ENCODE measurements around the gene P2RY2.
A peak's percentile ranks its signal among the peaks of the same experiment; 100 is the strongest.

Gene P2RY2

GRCh38 chr11:73173755-73174494, 44.2 kb upstream of the P2RY2 start:
- no peak for TF ChIP-seq CTCF (IDR thresholded peaks at IDR 0.05; ENCODE audit: unreplicated experiment in 3 of 3)
- Mint-ChIP-seq H3K4me1 (peaks cover 55% of the 10 kb centered on the region), H3K4me3 (peak overlapping the region in 1 of 3 experiments; percentile 17), H3K27ac (peak overlapping the region in 1 of 3 experiments; percentile 40), H3K27me3 (ENCODE audit: low read depth) (peaks cover 9% of the 10 kb centered on the region), H3K9me3 (no peaks in the 10 kb centered on the region), H3K36me3 (ENCODE audit: low read depth) (no peaks in the 10 kb centered on the region)

GRCh38 chr11:73174495-73174791, 43.6 kb upstream of the P2RY2 start:
- TF ChIP-seq CTCF (IDR thresholded peaks at IDR 0.05; ENCODE audit: unreplicated experiment in 3 of 3), result no peak
- Mint-ChIP-seq H3K27ac (peak overlapping the region in 1 of 3 experiments; percentile 40), H3K4me3 (peak overlapping the region in 1 of 3 experiments; percentile 17), H3K9me3 (no peaks in the 10 kb centered on the region), H3K27me3 (ENCODE audit: low read depth) (peaks cover 9% of the 10 kb centered on the region), H3K4me1 (peaks cover 51% of the 10 kb centered on the region), H3K36me3 (ENCODE audit: low read depth) (no peaks in the 10 kb centered on the region)

- no peaks in the 10 kb centered on the region for H3K36me3 Mint-ChIP-seq (ENCODE audit: low read depth)
- peaks cover 51% of the 10 kb centered on the region for H3K4me1 Mint-ChIP-seq
- H3K9me3 Mint-ChIP-seq, result no peaks in the 10 kb centered on the region
- no peak for TF ChIP-seq CTCF (IDR thresholded peaks at IDR 0.05; ENCODE audit: unreplicated experiment in 3 of 3)
- peak overlapping the region in 1 of 3 experiments; percentile 44 for H3K27ac Mint-ChIP-seq
- H3K4me3 Mint-ChIP-seq, result no peak overlapping the region
- H3K27me3 Mint-ChIP-seq (ENCODE audit: low read depth), result peaks cover 9% of the 10 kb centered on the region
These were observed 42.4 kb upstream of the P2RY2 start for GRCh38 chr11:73175551-73176144.

GRCh38 chr11:73176145-73176873, 41.8 kb upstream of the P2RY2 start:
- Mint-ChIP-seq H3K4me1 (peaks cover 48% of the 10 kb centered on the region), H3K27ac (peak overlapping the region in 1 of 3 experiments; percentile 48), H3K9me3 (no peaks in the 10 kb centered on the region), H3K4me3 (no peak overlapping the region), H3K27me3 (ENCODE audit: low read depth) (peaks cover 9% of the 10 kb centered on the region), H3K36me3 (ENCODE audit: low read depth) (no peaks in the 10 kb centered on the region)
- TF ChIP-seq CTCF (IDR thresholded peaks at IDR 0.05; ENCODE audit: unreplicated experiment in 3 of 3), result no peak

- Mint-ChIP-seq H3K27me3 (ENCODE audit: low read depth) (peaks cover 9% of the 10 kb centered on the region), H3K4me1 (peaks cover 43% of the 10 kb centered on the region), H3K9me3 (no peaks in the 10 kb centered on the region), H3K27ac (peak overlapping the region in 1 of 3 experiments; percentile 48), H3K36me3 (ENCODE audit: low read depth) (no peaks in the 10 kb centered on the region), H3K4me3 (no peak overlapping the region)
- TF ChIP-seq CTCF (IDR thresholded peaks at IDR 0.05; ENCODE audit: unreplicated experiment in 3 of 3), result no peak
These were observed 41.3 kb upstream of the P2RY2 start for GRCh38 chr11:73176874-73177155.

Data from nephron (organoid).